Esophagus squamous epithelium (tissue), 4 donors: Measurements from ENCODE around the gene OST4.

Experiments used
- CTCF ChIP-seq, 6 experiments: fragments of 450-650 bp in 4 of 6; fragments of 200-600 bp in 2 of 6; sonication (generic) in 2 of 6; IDR thresholded peaks; one replicate each; pipeline ENCODE4 v1.5.1; 2016 to 2019; ENCODE audit warnings: antibody characterized with exemption in 6 of 6, mild to moderate bottlenecking in 4 of 6, moderate library complexity in 4 of 6
- POLR2A ChIP-seq, 4 donors: fragments of 450-650 bp; IDR thresholded peaks; one replicate each; pipeline ENCODE4 v1.6.1; 2017; ENCODE audit warnings: antibody characterized with exemption in 4 of 4, mild to moderate bottlenecking in 4 of 4, moderate library complexity in 3 of 4

DNA sequence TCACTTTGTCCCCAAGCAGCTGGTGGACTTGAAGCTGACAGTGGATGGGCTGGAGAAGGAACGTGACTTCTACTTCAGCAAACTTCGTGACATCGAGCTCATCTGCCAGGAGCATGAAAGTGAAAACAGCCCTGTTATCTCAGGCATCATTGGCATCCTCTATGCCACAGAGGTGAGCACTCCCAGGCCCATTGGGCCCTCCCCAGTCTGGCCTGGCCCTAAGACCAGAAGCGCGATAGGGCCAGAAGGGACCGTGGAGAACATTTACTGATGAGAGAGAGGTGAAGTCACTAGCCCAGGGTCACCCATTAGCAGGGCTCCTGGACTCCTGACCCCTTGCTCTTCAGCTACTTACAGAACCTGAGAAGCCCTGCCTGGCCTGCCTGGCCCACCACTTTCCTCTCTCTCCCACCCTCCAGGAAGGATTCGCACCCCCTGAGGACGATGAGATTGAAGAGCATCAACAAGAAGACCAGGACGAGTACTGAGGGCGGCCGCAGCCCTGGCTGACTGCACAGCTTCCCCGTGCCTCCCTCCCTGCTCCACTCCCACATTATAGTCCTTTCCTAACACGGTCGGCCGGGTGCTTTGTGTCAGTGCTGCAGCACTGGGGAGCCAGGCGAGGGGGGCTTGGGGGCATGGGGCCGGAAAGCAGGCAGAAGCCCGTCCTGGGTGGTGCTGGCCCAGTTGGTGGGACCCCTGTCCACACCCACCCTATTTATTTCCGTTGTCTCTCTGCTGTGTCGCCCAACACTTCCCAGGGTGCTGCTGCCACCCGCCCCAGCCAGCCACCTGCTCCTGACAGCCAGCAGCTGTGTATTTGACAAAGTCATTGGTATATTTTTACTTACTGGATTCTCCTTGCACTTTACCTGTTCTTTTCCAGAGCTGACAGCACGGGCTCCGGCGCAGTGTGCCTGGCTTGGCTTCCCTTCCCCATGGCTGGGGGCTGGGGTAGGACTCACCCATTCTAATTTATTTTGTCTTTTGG is 45.3 kb downstream of the OST4 start:
- TF ChIP-seq CTCF (IDR thresholded peaks at IDR 0.05) (no peak), POLR2A (IDR thresholded peaks at IDR 0.05) (no peak)
